HepG2 (cell line): Measurements from ENCODE around the gene NME4. TPM values are rescaled to one million over a fixed set of nuclear protein-coding genes. Genes with fewer than 3 reads are reported as not detected.

Experiments used
- ATAC-seq: fragments of 200-7000 bp; cut with Tn5 transposase; 3 replicates; pipeline ENCODE4 v1.9.1; 2020; ENCODE audit warnings: mild to moderate bottlenecking, moderate library complexity
- BruUV-seq: library from RNA; stranded (reverse); fragments of 400-500 nt; replicated peaks from 2 replicates; lab custom pipeline; 2021; lab: Mats Ljungman, UMichigan
- CTCF ChIA-PET: fragments of 300-600 bp; formaldehyde crosslinking; extraction: SDS; loops from one replicate; lab custom pipeline; 2021; ENCODE audit warnings: low total read pairs, inconsistent platforms, low intra/inter-chr PET ratio; lab: Yijun Ruan, JAX
- POLR2A ChIA-PET: fragments of 350-600 bp; sonication (Branson Sonifier 250); formaldehyde crosslinking; loops from one replicate; lab custom pipeline; 2020; ENCODE audit warnings: antibody characterized with exemption, inconsistent platforms; lab: Yijun Ruan, JAX
- DNase-seq: peaks from one replicate; pipeline ENCODE4 v3.0.0-alpha.2; 2015; ENCODE audit warnings: low spot score
- FAIRE-seq: peaks from 3 replicates; lab custom pipeline; 2011; peaks lifted over from hg19 to GRCh38; lab: Jason Lieb, UNC
- H2AFZ ChIP-seq: one replicate; pipeline ENCODE4 v1.6.1; 2011; ENCODE audit warnings: low read length, inconsistent platforms
- H3K27ac ChIP-seq: fragments of 300-600 bp; 3 replicates; pipeline ENCODE4 v1.8.0; 2011; ENCODE audit warnings: mixed run types, mild to moderate bottlenecking, mixed read lengths, low read length, inconsistent platforms; ENCODE audit not compliant: insufficient read depth; ENCODE audit errors: extremely low read length
- H3K27me3 ChIP-seq, 2 experiments: fragments of 200-600 bp in 1 of 2; 2 replicates in 1 of 2; 3 replicates in 1 of 2; pipeline versions ENCODE4 v1.6.0 to v1.8.0; 2011; ENCODE audit warnings: low read length in 2 of 2, mild to moderate bottlenecking in 2 of 2, moderate library complexity in 2 of 2, inconsistent platforms in 1 of 2; ENCODE audit not compliant: insufficient read depth in 2 of 2, control insufficient read depth in 1 of 2
- H3K36me3 ChIP-seq, 2 experiments: fragments of 200-600 bp in 1 of 2; replicated peaks in 1 of 2; 2 replicates in 1 of 2; 3 replicates in 1 of 2; pipeline versions ENCODE4 v1.5.1 to v1.8.0; 2011; ENCODE audit warnings: low read length in 2 of 2, inconsistent platforms in 1 of 2; ENCODE audit not compliant: insufficient read depth in 2 of 2, control insufficient read depth in 1 of 2
- H3K4me1 ChIP-seq: 2 replicates; pipeline ENCODE4 v1.5.1; 2012; ENCODE audit warnings: low read length, inconsistent platforms; ENCODE audit not compliant: insufficient read depth
- H3K4me2 ChIP-seq: 2 replicates; pipeline ENCODE4 v1.6.0; 2011; ENCODE audit warnings: low read depth, low read length, inconsistent platforms
- H3K4me3 ChIP-seq, 3 experiments: fragments of 200-600 bp in 1 of 3; sonication (generic), shearing (Covaris generic) in 1 of 3; replicated peaks in 1 of 3; 2 replicates each; pipeline ENCODE4 v1.5.1; 2011 to 2016; ENCODE audit warnings: low read length in 3 of 3, inconsistent platforms in 2 of 3, low read depth in 2 of 3, mild to moderate bottlenecking in 2 of 3, control low read depth in 1 of 3, mixed read lengths in 1 of 3; ENCODE audit not compliant: insufficient read depth in 1 of 3
- H3K79me2 ChIP-seq: one replicate; pipeline ENCODE4 v1.6.1; 2011; ENCODE audit warnings: low read length, inconsistent platforms; ENCODE audit not compliant: insufficient read depth
- H3K9ac ChIP-seq: 2 replicates; pipeline ENCODE4 v1.6.0; 2011; ENCODE audit warnings: mild to moderate bottlenecking, low read depth, low read length, inconsistent platforms; ENCODE audit not compliant: insufficient read depth
- H3K9me3 ChIP-seq: 2 replicates; pipeline ENCODE4 v1.5.1; 2012; ENCODE audit warnings: mild to moderate bottlenecking, low read length
- H4K20me1 ChIP-seq: 2 replicates; pipeline ENCODE4 v1.6.0; 2011; ENCODE audit warnings: inconsistent platforms, mild to moderate bottlenecking, low read length, moderate library complexity; ENCODE audit not compliant: insufficient read depth
- AGO1 ChIP-seq: fragments of 200-400 bp; formaldehyde crosslinking; IDR thresholded peaks from 2 replicates; pipeline ENCODE4 v1.6.1; 2017; ENCODE audit warnings: mild to moderate bottlenecking, low read depth, low read length, moderate library complexity; ENCODE audit not compliant: poor library complexity, severe bottlenecking
- AGO2 ChIP-seq: fragments of 200-400 bp; formaldehyde crosslinking; optimal IDR thresholded peaks from 2 replicates; pipeline ENCODE3; 2017; ENCODE audit warnings: mild to moderate bottlenecking, low read depth, low read length, moderate library complexity
- BRD4 ChIP-seq: sonication (generic); formaldehyde crosslinking; IDR thresholded peaks from 2 replicates; pipeline ENCODE4 v1.4.0; 2020; ENCODE audit warnings: missing genetic modification reagents
- CAMTA2 ChIP-seq: sonication (generic); formaldehyde crosslinking; IDR thresholded peaks from 2 replicates; pipeline ENCODE4 v1.4.0; 2020; ENCODE audit warnings: mild to moderate bottlenecking, missing genetic modification reagents, borderline replicate concordance
- DMAP1 ChIP-seq: IDR thresholded peaks from 2 replicates; pipeline ENCODE4 v1.6.1; 2016
- NR2F6 ChIP-seq, 2 experiments: IDR thresholded peaks; 2 replicates each; pipeline ENCODE4 v1.6.1; 2016; ENCODE audit warnings: antibody characterized with exemption in 1 of 2, mild to moderate bottlenecking in 1 of 2
- PCBP1 ChIP-seq: fragments of 200-400 bp; formaldehyde crosslinking; IDR thresholded peaks from 2 replicates; pipeline ENCODE4 v1.6.1; 2017; ENCODE audit warnings: mild to moderate bottlenecking, low read depth, low read length, borderline replicate concordance
- REL ChIP-seq: sonication (generic); formaldehyde crosslinking; conservative IDR thresholded peaks from 2 replicates; pipeline ENCODE4 v1.8.0; 2022; ENCODE audit warnings: mild to moderate bottlenecking, missing genetic modification reagents, moderate library complexity
- SALL1 ChIP-seq: sonication (generic); formaldehyde crosslinking; IDR thresholded peaks from 2 replicates; pipeline ENCODE4 v1.8.0; 2022; ENCODE audit warnings: mild to moderate bottlenecking, missing genetic modification reagents
- SCMH1 ChIP-seq: sonication (generic); formaldehyde crosslinking; IDR thresholded peaks from 2 replicates; pipeline ENCODE4 v1.9.0; 2021; ENCODE audit warnings: missing genetic modification reagents, mild to moderate bottlenecking, borderline replicate concordance
- TEAD3 ChIP-seq: optimal IDR thresholded peaks from 2 replicates; pipeline ENCODE3; 2016; ENCODE audit warnings: borderline replicate concordance
- ZFP36L1 ChIP-seq: sonication (generic); formaldehyde crosslinking; IDR thresholded peaks from 2 replicates; pipeline ENCODE4 v1.8.0; 2022; ENCODE audit warnings: mild to moderate bottlenecking, missing genetic modification reagents, moderate library complexity
- ZNF235 ChIP-seq: sonication (generic); formaldehyde crosslinking; IDR thresholded peaks from 2 replicates; pipeline ENCODE4 v1.8.1; 2023; ENCODE audit warnings: mild to moderate bottlenecking, missing genetic modification reagents, borderline replicate concordance
- ZNF251 ChIP-seq: sonication (generic); formaldehyde crosslinking; IDR thresholded peaks from 2 replicates; pipeline ENCODE4 v1.9.0; 2021; ENCODE audit warnings: mild to moderate bottlenecking, missing genetic modification reagents
- ZNF569 ChIP-seq: sonication (generic); formaldehyde crosslinking; IDR thresholded peaks from 2 replicates; pipeline ENCODE4 v1.5.0; 2020; ENCODE audit warnings: mild to moderate bottlenecking, missing genetic modification reagents, moderate library complexity, borderline replicate concordance
- ZNF577 ChIP-seq: sonication (generic); formaldehyde crosslinking; IDR thresholded peaks from 2 replicates; pipeline ENCODE4 v1.4.0; 2020; ENCODE audit warnings: mild to moderate bottlenecking, low read depth, missing genetic modification reagents, borderline replicate concordance
- ZNF670 ChIP-seq: sonication (generic); formaldehyde crosslinking; IDR thresholded peaks from 2 replicates; pipeline ENCODE4 v1.8.0; 2022; ENCODE audit warnings: mild to moderate bottlenecking, missing genetic modification reagents, borderline replicate concordance
- ZSCAN31 ChIP-seq: sonication (generic); formaldehyde crosslinking; IDR thresholded peaks from 2 replicates; pipeline ENCODE4 v1.5.0; 2020; ENCODE audit warnings: low read depth, mild to moderate bottlenecking, missing genetic modification reagents
- WGBS: methylation state at CpG from one replicate; pipeline ENCODE4 v1.1.6; 2017; ENCODE audit warnings: low lambda C conversion rate; 5-methylcytosine and 5-hydroxymethylcytosine counted together
- in situ Hi-C: cut with HindIII; loops from 2 replicates; pipeline ENCODE4 v1.10.0; 2017; ENCODE audit warnings: low pct_unique_long_range_greater_than_20kb; ENCODE audit not compliant: extremely low pct_ligation_motif_present
- intact Hi-C: fragments of 100-400 bp; cut with micrococcal nuclease; formaldehyde crosslinking; loops from one replicate; pipeline ENCODE4 v1.10.0; 2022; ENCODE audit not compliant: unreplicated experiment
- polyA plus RNA-seq, 8 experiments: library from polyadenylated mRNA; depleted of rRNA in 3 of 8; stranded (reverse) in 7 of 8; unstranded in 1 of 8; fragments of >200 nt; fragmentation: Illumina TruSeq in 4 of 8; extraction: Trizol in 4 of 8; gene quantifications; 2 replicates each; pipeline versions ENCODE4 v1.2.1 to v1.2.3, GENCODE V29; 2011 to 2016; ENCODE audit warnings: low read depth in 4 of 8, missing spikeins in 1 of 8, mixed read lengths in 1 of 8; ENCODE audit not compliant: insufficient read depth in 1 of 8
- total RNA-seq, 5 experiments: library from RNA; depleted of rRNA; stranded (reverse); fragments of >200 nt; fragmentation: Illumina TruSeq; extraction: Trizol; gene quantifications; 2 replicates each; pipeline ENCODE4 v1.2.3, GENCODE V29; 2016; ENCODE audit warnings: low read depth in 1 of 5
- TF ChIP-seq, protein P1 (sequence below): sonication (generic); formaldehyde crosslinking; IDR thresholded peaks from 2 replicates; pipeline ENCODE4 v1.5.0; 2020; ENCODE audit warnings: mild to moderate bottlenecking, missing genetic modification reagents
- TF ChIP-seq, protein P2 (sequence below): sonication (generic); formaldehyde crosslinking; IDR thresholded peaks from 2 replicates; pipeline ENCODE4 v1.4.0; 2020; ENCODE audit warnings: missing genetic modification reagents

The NME4 gene
- total and polyA plus RNA-seq, 2 of the 13 experiments (the other 11 are each of a cell fraction or from before 2014, with no cell fraction given), result 121 to 263 TPM

DNA sequence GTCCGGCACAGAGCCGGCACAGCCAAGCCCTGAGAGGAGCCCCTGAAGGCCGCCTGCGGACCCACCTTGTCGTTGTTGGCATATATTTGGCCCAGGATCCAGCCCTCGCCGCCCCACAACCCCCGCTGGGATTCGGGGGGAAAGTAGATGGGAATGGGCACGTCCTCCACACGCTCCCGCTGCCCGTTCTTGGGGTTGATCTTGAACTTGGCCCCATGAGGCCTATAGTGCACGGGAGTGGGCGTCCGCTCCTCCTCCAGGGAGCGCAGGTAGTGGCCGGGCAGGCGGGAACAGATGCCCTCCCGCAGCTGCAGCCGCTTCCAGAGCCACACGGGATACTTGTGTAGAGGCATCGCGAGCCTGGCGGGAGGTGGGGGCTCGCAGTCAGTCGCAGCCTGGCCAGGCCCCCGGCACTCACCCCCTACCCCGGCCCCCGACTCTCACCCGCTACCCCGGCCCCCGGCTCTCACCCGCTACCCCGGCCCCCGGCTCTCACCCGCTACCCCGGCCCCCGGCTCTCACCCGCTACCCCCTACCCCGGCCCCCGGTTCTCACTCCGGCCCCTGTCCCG, 27.0 kb upstream of the NME4 start (continued):
- TF ChIP-seq, protein P1, sequence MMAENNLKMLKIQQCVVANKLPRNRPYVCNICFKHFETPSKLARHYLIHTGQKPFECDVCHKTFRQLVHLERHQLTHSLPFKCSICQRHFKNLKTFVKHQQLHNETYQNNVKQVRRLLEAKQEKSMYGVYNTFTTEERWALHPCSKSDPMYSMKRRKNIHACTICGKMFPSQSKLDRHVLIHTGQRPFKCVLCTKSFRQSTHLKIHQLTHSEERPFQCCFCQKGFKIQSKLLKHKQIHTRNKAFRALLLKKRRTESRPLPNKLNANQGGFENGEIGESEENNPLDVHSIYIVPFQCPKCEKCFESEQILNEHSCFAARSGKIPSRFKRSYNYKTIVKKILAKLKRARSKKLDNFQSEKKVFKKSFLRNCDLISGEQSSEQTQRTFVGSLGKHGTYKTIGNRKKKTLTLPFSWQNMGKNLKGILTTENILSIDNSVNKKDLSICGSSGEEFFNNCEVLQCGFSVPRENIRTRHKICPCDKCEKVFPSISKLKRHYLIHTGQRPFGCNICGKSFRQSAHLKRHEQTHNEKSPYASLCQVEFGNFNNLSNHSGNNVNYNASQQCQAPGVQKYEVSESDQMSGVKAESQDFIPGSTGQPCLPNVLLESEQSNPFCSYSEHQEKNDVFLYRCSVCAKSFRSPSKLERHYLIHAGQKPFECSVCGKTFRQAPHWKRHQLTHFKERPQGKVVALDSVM (CRISPR knock-in tag), result no peak

DNA sequence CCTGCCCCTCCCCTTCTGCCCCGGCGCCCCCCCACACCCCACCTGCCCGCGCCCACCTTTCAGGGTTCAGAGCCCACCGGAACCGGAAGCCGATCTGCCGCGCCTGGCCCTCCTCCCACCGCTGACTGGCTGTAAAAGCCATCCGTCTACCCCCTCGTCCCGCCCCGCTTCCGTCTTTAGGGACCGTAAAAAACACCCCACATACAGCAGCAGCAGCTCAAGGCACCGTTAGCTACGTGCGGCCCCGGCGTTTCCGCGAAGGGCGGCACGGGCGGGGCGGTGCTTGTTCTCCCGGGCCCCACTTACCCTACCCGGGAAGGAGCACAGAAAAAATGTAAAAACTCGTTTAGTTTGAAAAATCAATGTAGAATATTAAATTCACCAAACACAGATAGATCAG, 26.6 kb upstream of the NME4 start, which contains the start of gene MRPL28:
Gene MRPL28 (minus strand): TSS at position 96 of the 400 bp plus-strand sequence. CDS start 320 bp downstream, outside the sequence.
- FAIRE-seq, result no peak
- WGBS, result 1% methylated on average over 30 of the region's 30 CpGs
- TF ChIP-seq CAMTA2 (no peak), SALL1 (CRISPR knock-in tag) (peak; percentile 24; the same call in 1 of the 2 replicates), SCMH1 (no peak), AGO1 (peak; percentile 78), AGO2 (peak; percentile 74), TEAD3 (CRISPR knock-in tag) (peak; percentile 48), NR2F6 (IDR thresholded peaks at IDR 0.05) (no peak), NR2F6 (CRISPR knock-in tag; IDR thresholded peaks at IDR 0.05) (0 out of 2 replicates have a peak, but pooled peaks have one; percentile 25), ZSCAN31 (CRISPR knock-in tag) (no peak), ZNF235 (no peak), ZNF670 (CRISPR knock-in tag) (0 out of 2 replicates have a peak, but pooled peaks have one; percentile 59), REL (CRISPR knock-in tag) (no peak), DMAP1 (0 out of 2 replicates have a peak, but pooled peaks have one; percentile 18), PCBP1 (peak; percentile 73; the same call in 1 of the 2 replicates), ZNF577 (CRISPR knock-in tag) (no peak), ZNF569 (CRISPR knock-in tag) (no peak), ZNF251 (CRISPR knock-in tag) (no peak), ZFP36L1 (CRISPR knock-in tag) (no peak), BRD4 (CRISPR knock-in tag) (no peak)
- TF ChIP-seq, protein P2, sequence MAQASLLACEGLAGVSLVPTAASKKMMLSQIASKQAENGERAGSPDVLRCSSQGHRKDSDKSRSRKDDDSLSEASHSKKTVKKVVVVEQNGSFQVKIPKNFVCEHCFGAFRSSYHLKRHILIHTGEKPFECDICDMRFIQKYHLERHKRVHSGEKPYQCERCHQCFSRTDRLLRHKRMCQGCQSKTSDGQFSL (CRISPR knock-in tag), result 0 out of 2 replicates have a peak, but pooled peaks have one; percentile 31

More for the DNA sequence above, 26.6 kb upstream of the NME4 start, which contains the start of gene MRPL28:
- peaks cover 6% of the 10 kb centered on the region for H3K79me2 ChIP-seq
- H3K4me3 ChIP-seq, result peak within 1 kb of the TSS; percentile 57 to 79 (median 75)
- peak within 1 kb of the TSS; percentile 56 for H3K9ac ChIP-seq
- ChIA-PET CTCF (no interaction called here), POLR2A (interaction anchor here (0.6 to 2.8 kb wide), 6 partner anchors 8 to 311 kb away, joined by 3 to 27 read pairs (median 6); partner anchors contain the start of genes AXIN1, DECR2, FAM234A and PGAP6)
- no peaks in the 10 kb centered on the region for H3K9me3 ChIP-seq
- no TSS peak for BruUV-seq
- H4K20me1 ChIP-seq, result no peaks in the 10 kb centered on the region
- ATAC-seq, result peak; percentile 89
- peaks cover 28% of the 10 kb centered on the region for H3K4me1 ChIP-seq
- DNase-seq, result peak; percentile 90
- peaks cover 14 to 40% of the 10 kb centered on the region in 2 experiments; a peak in 4 of 5 replicates for H3K36me3 ChIP-seq
- in situ Hi-C loops (no loop called here), intact Hi-C loops (no loop called here)
- H2AFZ ChIP-seq, result no peak within 1 kb of the TSS
- peak within 1 kb of the TSS; percentile 86 for H3K4me2 ChIP-seq
- peak within 1 kb of the TSS; percentile 44 for H3K27ac ChIP-seq
- no peaks in the 10 kb centered on the region for H3K27me3 ChIP-seq
